ENCODE measurements around the gene UBR7.
A peak's percentile ranks its signal among the peaks of the same experiment; 100 is the strongest.
"Not testable (repeated sequence)": the region's sequence is repeated elsewhere in the genome, so short reads cannot be mapped to it uniquely, and the experiment has no call there.

UBR7 gene

GRCh38 chr14:93199031-93199430 lies 8.0 kb upstream of the UBR7 start:
- no peak for DNase-seq

GRCh38 chr14:93200553-93200952 lies 6.5 kb upstream of the UBR7 start:
- DNase-seq: no peak

- no peak for DNase-seq
Observed at GRCh38 chr14:93201155-93201704, 5.8 kb upstream of the UBR7 start.

- DNase-seq: no peak
Observed at GRCh38 chr14:93207468-93208308, 632 bp downstream of the UBR7 start.

GRCh38 chr14:93212432-93212831 lies 5.4 kb downstream of the UBR7 start:
- DNase-seq: no peak

- DNase-seq: no peak
Observed at GRCh38 chr14:93214598-93214997, 7.5 kb downstream of the UBR7 start.

- DNase-seq: peak; percentile 2
Observed at GRCh38 chr14:93219103-93219726, 12.2 kb downstream of the UBR7 start.

- no peak for DNase-seq
Observed at GRCh38 chr14:93220509-93220908, 13.5 kb downstream of the UBR7 start.

GRCh38 chr14:93223565-93223964 lies 16.5 kb downstream of the UBR7 start:
- no peak for DNase-seq

- no peak for DNase-seq
Observed at GRCh38 chr14:93228550-93228949, 21.5 kb downstream of the UBR7 start.

- DNase-seq: no peak
Observed at GRCh38 chr14:93230539-93230938, 23.5 kb downstream of the UBR7 start.

GRCh38 chr14:93231129-93231979 lies 24.3 kb downstream of the UBR7 start:
- DNase-seq: no peak

- no peak for DNase-seq
Observed at GRCh38 chr14:93232159-93232558, 25.1 kb downstream of the UBR7 start.

GRCh38 chr14:93233078-93233477 lies 26.0 kb downstream of the UBR7 start:
- not testable (repeated sequence) for DNase-seq

GRCh38 chr14:93234798-93235197 lies 27.7 kb downstream of the UBR7 start:
- no peak for DNase-seq

GRCh38 chr14:93239869-93240677 lies 33.0 kb downstream of the UBR7 start:
- DNase-seq: no peak

- DNase-seq: no peak
Observed at GRCh38 chr14:93240678-93241000, 33.6 kb downstream of the UBR7 start.

- no peak for DNase-seq
Observed at GRCh38 chr14:93245764-93246420, 38.8 kb downstream of the UBR7 start.

- DNase-seq: no peak
Observed at GRCh38 chr14:93246534-93246933, 39.5 kb downstream of the UBR7 start.

GRCh38 chr14:93249128-93249831 lies 42.2 kb downstream of the UBR7 start:
- DNase-seq: no peak

- DNase-seq: no peak
Observed at GRCh38 chr14:93262446-93262845, 55.4 kb downstream of the UBR7 start.

Measured in GDM1 (cell line).